Measurements from ENCODE around the gene TMEM178B. TPM values are rescaled to one million over a fixed set of nuclear protein-coding genes. Genes with fewer than 3 reads are reported as not detected.
"Not testable (repeated sequence)": the region's sequence is repeated elsewhere in the genome, so short reads cannot be mapped to it uniquely, and the experiment has no call there.

The TMEM178B gene
- polyA plus RNA-seq, 1 donor from 2014 or later = 40.7 TPM

DNA sequence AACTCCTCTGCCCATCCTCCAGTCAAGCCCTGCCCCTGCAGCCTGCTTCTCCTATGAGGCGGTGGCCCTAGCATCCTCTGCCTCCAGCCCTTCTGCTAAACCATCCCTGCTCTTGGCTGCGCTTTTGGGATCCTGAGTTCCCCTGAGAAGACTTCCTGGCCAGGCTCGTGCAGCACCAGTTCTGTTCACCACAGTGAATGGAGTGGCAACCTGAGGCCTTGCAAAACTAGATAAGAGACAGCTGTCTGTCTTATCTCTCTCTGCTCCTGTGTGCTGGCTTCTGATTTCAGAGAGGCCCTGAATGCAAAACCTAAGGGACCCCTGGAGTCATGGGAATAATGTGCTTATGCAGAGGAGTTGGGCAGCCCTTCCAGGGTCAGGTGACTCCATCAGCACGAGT, 119.2 kb downstream of the TMEM178B start:
- Histone ChIP-seq H3K9me3 (ENCODE audit: low read length) (no peaks in the 10 kb centered on the region), H3K4me2 (ENCODE audit: low read length) (no peak overlapping the region), H3K27ac (ENCODE audit: low read length) (no peak overlapping the region), H3F3A (ENCODE audit: insufficient read depth, low read length, poor library complexity, severe bottlenecking) (no peaks in the 10 kb centered on the region), H3K27me3 (ENCODE audit: insufficient read depth, low read depth, low read length) (no peaks in the 10 kb centered on the region), H2AFZ (ENCODE audit: low read depth, low read length) (no peak overlapping the region), H3K79me2 (replicated peaks; ENCODE audit: insufficient read depth, low read length) (peaks cover 16% of the 10 kb centered on the region), H4K20me1 (ENCODE audit: insufficient read depth) (no peaks in the 10 kb centered on the region), H3K36me3 (ENCODE audit: insufficient read depth, low read length) (no peaks in the 10 kb centered on the region), H3K4me3 (ENCODE audit: low read length) (no peak overlapping the region), H3K9me2 (ENCODE audit: insufficient read depth, low read length) (no peaks in the 10 kb centered on the region), H3K9ac (ENCODE audit: low read length) (no peak overlapping the region)
- TF ChIP-seq POLR2AphosphoS5 (IDR thresholded peaks at IDR 0.05) = no peak
- TF ChIP-seq TAF1 (IDR thresholded peaks at IDR 0.05; ENCODE audit: low read depth) = no peak
- TF ChIP-seq EP300 (conservative IDR thresholded peaks at IDR 0.05; ENCODE audit: poor library complexity, severe bottlenecking) = no peak
- TF ChIP-seq MXI1 (conservative IDR thresholded peaks at IDR 0.05; ENCODE audit: poor library complexity, severe bottlenecking) = no peak
- TF ChIP-seq RAD21 (conservative IDR thresholded peaks at IDR 0.05) = no peak
- TF ChIP-seq, protein P1, sequence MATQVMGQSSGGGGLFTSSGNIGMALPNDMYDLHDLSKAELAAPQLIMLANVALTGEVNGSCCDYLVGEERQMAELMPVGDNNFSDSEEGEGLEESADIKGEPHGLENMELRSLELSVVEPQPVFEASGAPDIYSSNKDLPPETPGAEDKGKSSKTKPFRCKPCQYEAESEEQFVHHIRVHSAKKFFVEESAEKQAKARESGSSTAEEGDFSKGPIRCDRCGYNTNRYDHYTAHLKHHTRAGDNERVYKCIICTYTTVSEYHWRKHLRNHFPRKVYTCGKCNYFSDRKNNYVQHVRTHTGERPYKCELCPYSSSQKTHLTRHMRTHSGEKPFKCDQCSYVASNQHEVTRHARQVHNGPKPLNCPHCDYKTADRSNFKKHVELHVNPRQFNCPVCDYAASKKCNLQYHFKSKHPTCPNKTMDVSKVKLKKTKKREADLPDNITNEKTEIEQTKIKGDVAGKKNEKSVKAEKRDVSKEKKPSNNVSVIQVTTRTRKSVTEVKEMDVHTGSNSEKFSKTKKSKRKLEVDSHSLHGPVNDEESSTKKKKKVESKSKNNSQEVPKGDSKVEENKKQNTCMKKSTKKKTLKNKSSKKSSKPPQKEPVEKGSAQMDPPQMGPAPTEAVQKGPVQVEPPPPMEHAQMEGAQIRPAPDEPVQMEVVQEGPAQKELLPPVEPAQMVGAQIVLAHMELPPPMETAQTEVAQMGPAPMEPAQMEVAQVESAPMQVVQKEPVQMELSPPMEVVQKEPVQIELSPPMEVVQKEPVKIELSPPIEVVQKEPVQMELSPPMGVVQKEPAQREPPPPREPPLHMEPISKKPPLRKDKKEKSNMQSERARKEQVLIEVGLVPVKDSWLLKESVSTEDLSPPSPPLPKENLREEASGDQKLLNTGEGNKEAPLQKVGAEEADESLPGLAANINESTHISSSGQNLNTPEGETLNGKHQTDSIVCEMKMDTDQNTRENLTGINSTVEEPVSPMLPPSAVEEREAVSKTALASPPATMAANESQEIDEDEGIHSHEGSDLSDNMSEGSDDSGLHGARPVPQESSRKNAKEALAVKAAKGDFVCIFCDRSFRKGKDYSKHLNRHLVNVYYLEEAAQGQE (IDR thresholded peaks at IDR 0.05; ENCODE audit: borderline replicate concordance) = no peak
- no peak for TF ChIP-seq EZH2 (IDR thresholded peaks at IDR 0.05; ENCODE audit: borderline replicate concordance, insufficient read depth, low read length, poor library complexity, severe bottlenecking)
- TF ChIP-seq, protein P2, sequence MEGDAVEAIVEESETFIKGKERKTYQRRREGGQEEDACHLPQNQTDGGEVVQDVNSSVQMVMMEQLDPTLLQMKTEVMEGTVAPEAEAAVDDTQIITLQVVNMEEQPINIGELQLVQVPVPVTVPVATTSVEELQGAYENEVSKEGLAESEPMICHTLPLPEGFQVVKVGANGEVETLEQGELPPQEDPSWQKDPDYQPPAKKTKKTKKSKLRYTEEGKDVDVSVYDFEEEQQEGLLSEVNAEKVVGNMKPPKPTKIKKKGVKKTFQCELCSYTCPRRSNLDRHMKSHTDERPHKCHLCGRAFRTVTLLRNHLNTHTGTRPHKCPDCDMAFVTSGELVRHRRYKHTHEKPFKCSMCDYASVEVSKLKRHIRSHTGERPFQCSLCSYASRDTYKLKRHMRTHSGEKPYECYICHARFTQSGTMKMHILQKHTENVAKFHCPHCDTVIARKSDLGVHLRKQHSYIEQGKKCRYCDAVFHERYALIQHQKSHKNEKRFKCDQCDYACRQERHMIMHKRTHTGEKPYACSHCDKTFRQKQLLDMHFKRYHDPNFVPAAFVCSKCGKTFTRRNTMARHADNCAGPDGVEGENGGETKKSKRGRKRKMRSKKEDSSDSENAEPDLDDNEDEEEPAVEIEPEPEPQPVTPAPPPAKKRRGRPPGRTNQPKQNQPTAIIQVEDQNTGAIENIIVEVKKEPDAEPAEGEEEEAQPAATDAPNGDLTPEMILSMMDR (IDR thresholded peaks at IDR 0.05; ENCODE audit: poor library complexity, severe bottlenecking) = no peak
- no peak for TF ChIP-seq SMC3 (conservative IDR thresholded peaks at IDR 0.05; ENCODE audit: poor library complexity)

DNA sequence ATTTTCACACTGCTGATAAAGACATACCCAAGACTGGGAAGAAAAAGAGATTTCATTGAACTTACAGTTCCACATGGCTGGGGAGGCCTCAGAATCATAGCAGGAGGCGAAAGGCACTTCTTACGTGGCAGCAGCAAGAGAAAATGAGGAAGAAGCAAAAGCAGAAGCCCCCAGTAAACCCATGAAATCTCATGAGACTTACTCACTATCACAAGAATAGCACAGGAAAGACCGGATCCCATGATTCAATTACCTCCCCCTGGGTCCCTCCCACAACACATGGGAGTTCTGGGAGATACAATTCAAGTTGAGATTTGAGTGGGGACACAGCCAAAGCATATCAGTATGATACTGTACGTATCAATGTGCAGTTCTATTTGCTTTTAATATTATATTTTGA, 121.9 kb downstream of the TMEM178B start:
- H3K4me2 ChIP-seq (ENCODE audit: low read length); H3K27ac ChIP-seq (ENCODE audit: low read length); H3F3A ChIP-seq (ENCODE audit: insufficient read depth, low read length, poor library complexity, severe bottlenecking); H4K20me1 ChIP-seq (ENCODE audit: insufficient read depth); H2AFZ ChIP-seq (ENCODE audit: low read depth, low read length); H3K9ac ChIP-seq (ENCODE audit: low read length); H3K9me3 ChIP-seq (ENCODE audit: low read length); H3K9me2 ChIP-seq (ENCODE audit: insufficient read depth, low read length); H3K4me3 ChIP-seq (ENCODE audit: low read length); H3K27me3 ChIP-seq (ENCODE audit: insufficient read depth, low read depth, low read length); H3K36me3 ChIP-seq (ENCODE audit: insufficient read depth, low read length): not testable (repeated sequence)
- peaks cover 21% of the 10 kb centered on the region for H3K79me2 ChIP-seq (replicated peaks; ENCODE audit: insufficient read depth, low read length)

All from neural cell (in vitro differentiated cells).